ENCODE data around the gene ZC3H8. TPM values are rescaled to one million over a fixed set of nuclear protein-coding genes. Genes with fewer than 3 reads are reported as not detected.

ZC3H8 gene
- total and polyA plus RNA-seq, 2 donors (not counting 3 experiments of a cell fraction or from before 2014, with no cell fraction given): 0.95 to 7.1 TPM

DNA sequence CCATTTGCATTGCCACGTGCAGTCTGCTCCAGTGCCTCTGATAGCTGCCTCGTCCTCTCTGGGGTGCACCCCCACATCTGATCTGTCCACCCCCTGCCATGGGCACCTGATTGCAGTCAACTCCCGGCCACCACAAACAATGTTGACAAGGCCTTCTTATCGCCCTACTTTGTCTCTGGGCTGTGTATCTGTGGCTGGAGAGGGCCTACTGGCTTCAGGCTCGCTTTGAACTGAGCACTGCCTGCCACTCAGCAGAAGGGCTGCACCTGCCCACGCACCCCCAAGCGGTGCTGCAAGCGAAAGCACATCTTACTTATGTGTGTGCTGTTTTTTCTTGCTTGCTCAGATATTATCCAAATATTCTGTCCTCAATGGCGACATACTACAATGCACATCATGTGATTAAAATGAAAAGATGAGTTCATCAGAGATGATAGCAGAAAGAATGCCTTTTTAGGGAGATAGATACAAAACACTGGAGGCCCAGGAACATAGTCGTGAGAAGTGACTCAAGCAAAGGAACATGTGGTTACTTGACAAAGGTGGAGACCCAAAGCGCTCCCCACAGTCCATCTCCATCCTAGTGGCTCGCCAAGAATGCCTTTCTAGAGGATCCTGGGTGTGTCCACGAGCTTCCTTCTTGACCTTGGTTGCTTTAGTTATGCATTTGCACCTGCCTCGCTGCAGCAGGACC is 87.9 kb downstream of the ZC3H8 start:
- dilution Hi-C loops (cut with MboI; ENCODE audit: extremely low pct_ligation_motif_present, low sequenced_read_pairs) (no loop called here), intact Hi-C loops (cut with micrococcal nuclease) (no loop called here)
- no TSS peak for BruUV-seq (replicated peaks)
- Histone ChIP-seq H4K20me1 (replicated peaks; ENCODE audit: control insufficient read depth, extremely low read depth, insufficient read depth, low read length) (no peaks in the 10 kb centered on the region), H3K79me2 (ENCODE audit: control insufficient read depth, insufficient read depth, low read length) (no peaks in the 10 kb centered on the region), H3K36me3 (ENCODE audit: control insufficient read depth in 2 of 2, extremely low read depth in 1 of 2, insufficient read depth in 2 of 2, low read length in 2 of 2) (no peaks in the 10 kb centered on the region), H2AFZ (ENCODE audit: low read depth, low read length) (no peak overlapping the region), H3K9me1 (replicated peaks; ENCODE audit: control insufficient read depth, extremely low read depth, insufficient read depth, low read length) (no peaks in the 10 kb centered on the region), H3K27ac (ENCODE audit: insufficient read depth, low read depth, low read length) (no peak overlapping the region), H3K4me3 (replicated peaks in 1 of 3; ENCODE audit: insufficient read depth in 1 of 3, low read depth in 1 of 3, low read length in 3 of 3) (no peak overlapping the region), H3K9me3 (replicated peaks; ENCODE audit: control insufficient read depth, insufficient read depth, low read length) (no peaks in the 10 kb centered on the region), H3K9ac (replicated peaks; ENCODE audit: extremely low read depth, insufficient read depth, low read length) (no peak overlapping the region), H3K27me3 (ENCODE audit: control insufficient read depth in 2 of 2, insufficient read depth in 2 of 2, low read length in 2 of 2) (peaks cover 0 to 2% of the 10 kb centered on the region in 2 experiments), H3K4me2 (ENCODE audit: insufficient read depth, low read length) (no peak overlapping the region), H3K4me1 (ENCODE audit: control insufficient read depth, extremely low read depth, insufficient read depth, low read length) (no peaks in the 10 kb centered on the region)
- DNase-seq (ENCODE audit: low read depth, low spot score): no peak
- FAIRE-seq: no peak
- CTCF ChIA-PET: no interaction called here
- TF ChIP-seq CTCF (IDR thresholded peaks at IDR 0.05; ENCODE audit: extremely low read depth in 1 of 2, insufficient read depth in 1 of 2, low read depth in 1 of 2, low read length in 2 of 2) (no peak), POLR2AphosphoS5 (IDR thresholded peaks at IDR 0.05; ENCODE audit: insufficient read depth, low read depth, low read length) (no peak), MYC (IDR thresholded peaks at IDR 0.05; ENCODE audit: low read depth, low read length) (no peak), FOS (IDR thresholded peaks at IDR 0.05; ENCODE audit: borderline replicate concordance, insufficient read depth, low read length) (no peak), JUN (IDR thresholded peaks at IDR 0.05; ENCODE audit: borderline replicate concordance, insufficient read depth, insufficient read length, low read depth) (no peak), POLR2A (IDR thresholded peaks at IDR 0.05; ENCODE audit: low read depth, low read length) (no peak), GATA2 (IDR thresholded peaks at IDR 0.05; ENCODE audit: insufficient read depth, insufficient read length, low read depth, low read length) (no peak), MAX (IDR thresholded peaks at IDR 0.05; ENCODE audit: insufficient read depth, insufficient read length) (no peak), EZH2 (IDR thresholded peaks at IDR 0.05; ENCODE audit: borderline replicate concordance, low read depth, low read length, severe bottlenecking) (no peak)
- POLR2A ChIA-PET: no interaction called here
